HL-60 (cell line): ENCODE results near the gene SOBP.

Experiments
- DNase-seq, 2 experiments: peaks; one replicate each; pipeline ENCODE4 v3.0.0-alpha.2; 2010 to 2020; ENCODE audit warnings: low read depth in 1 of 2, low spot score in 1 of 2
- H3K27ac ChIP-seq: fragments of 250-450 bp; sonication (Bioruptor Pico); replicated peaks from 2 replicates; pipeline ENCODE4 v1.5.1; 2020; ENCODE audit warnings: mild to moderate bottlenecking, moderate library complexity
- H3K27me3 ChIP-seq: fragments of 250-450 bp; sonication (Bioruptor Pico); 2 replicates; pipeline ENCODE4 v1.5.1; 2021; ENCODE audit warnings: mild to moderate bottlenecking, moderate library complexity; ENCODE audit not compliant: insufficient read depth, poor library complexity, severe bottlenecking
- H3K4me3 ChIP-seq: replicated peaks from 2 replicates; pipeline ENCODE4 v1.5.1; 2011; ENCODE audit warnings: mild to moderate bottlenecking, control low read depth, low read length; ENCODE audit not compliant: insufficient read depth
- GABPA ChIP-seq: IDR thresholded peaks from 2 replicates; pipeline ENCODE4 v1.6.1; 2012; ENCODE audit warnings: low read depth
- POLR2AphosphoS5 ChIP-seq: IDR thresholded peaks from 2 replicates; pipeline ENCODE4 v1.6.1; 2012; ENCODE audit warnings: low read depth
- SPI1 ChIP-seq: IDR thresholded peaks from 2 replicates; pipeline ENCODE4 v1.6.1; 2012; ENCODE audit warnings: low read depth, mild to moderate bottlenecking, borderline replicate concordance
- TF ChIP-seq, protein P1 (sequence below): IDR thresholded peaks from one replicate; pipeline ENCODE4 v1.5.1; 2011; ENCODE audit warnings: low read length, control low read depth, inconsistent platforms; ENCODE audit not compliant: insufficient read depth
- TF ChIP-seq, protein P2 (sequence below): IDR thresholded peaks from 2 replicates; pipeline ENCODE4 v1.6.1; 2012; ENCODE audit warnings: low read depth; ENCODE audit not compliant: insufficient replicate concordance

SOBP gene

DNA sequence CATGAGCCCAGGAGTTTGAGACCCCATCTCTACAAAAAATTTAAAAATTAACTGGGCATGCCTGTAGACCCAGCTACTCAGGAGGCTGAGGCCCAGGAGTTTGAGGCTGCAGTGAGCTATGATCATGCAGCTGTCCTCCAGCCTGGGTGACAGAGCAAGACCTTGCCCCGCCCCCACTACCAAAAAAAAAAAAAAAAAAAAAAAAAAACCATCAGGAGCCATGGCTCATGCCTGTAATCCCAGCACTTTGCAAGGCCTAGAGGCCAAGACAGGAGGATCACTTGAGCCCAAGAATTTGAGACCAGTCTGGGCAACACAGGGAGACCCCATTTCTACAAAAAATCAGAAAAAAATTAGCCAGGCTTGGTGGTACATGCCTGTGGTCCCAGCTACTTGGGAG is 159.1 kb downstream of the SOBP start:
- Histone ChIP-seq H3K27me3 (no peaks in the 10 kb centered on the region), H3K27ac (no peak overlapping the region), H3K4me3 (no peak overlapping the region)
- TF ChIP-seq SPI1 = no peak
- TF ChIP-seq, protein P1, sequence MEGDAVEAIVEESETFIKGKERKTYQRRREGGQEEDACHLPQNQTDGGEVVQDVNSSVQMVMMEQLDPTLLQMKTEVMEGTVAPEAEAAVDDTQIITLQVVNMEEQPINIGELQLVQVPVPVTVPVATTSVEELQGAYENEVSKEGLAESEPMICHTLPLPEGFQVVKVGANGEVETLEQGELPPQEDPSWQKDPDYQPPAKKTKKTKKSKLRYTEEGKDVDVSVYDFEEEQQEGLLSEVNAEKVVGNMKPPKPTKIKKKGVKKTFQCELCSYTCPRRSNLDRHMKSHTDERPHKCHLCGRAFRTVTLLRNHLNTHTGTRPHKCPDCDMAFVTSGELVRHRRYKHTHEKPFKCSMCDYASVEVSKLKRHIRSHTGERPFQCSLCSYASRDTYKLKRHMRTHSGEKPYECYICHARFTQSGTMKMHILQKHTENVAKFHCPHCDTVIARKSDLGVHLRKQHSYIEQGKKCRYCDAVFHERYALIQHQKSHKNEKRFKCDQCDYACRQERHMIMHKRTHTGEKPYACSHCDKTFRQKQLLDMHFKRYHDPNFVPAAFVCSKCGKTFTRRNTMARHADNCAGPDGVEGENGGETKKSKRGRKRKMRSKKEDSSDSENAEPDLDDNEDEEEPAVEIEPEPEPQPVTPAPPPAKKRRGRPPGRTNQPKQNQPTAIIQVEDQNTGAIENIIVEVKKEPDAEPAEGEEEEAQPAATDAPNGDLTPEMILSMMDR = no peak
- TF ChIP-seq GABPA = no peak
- TF ChIP-seq, protein P2, sequence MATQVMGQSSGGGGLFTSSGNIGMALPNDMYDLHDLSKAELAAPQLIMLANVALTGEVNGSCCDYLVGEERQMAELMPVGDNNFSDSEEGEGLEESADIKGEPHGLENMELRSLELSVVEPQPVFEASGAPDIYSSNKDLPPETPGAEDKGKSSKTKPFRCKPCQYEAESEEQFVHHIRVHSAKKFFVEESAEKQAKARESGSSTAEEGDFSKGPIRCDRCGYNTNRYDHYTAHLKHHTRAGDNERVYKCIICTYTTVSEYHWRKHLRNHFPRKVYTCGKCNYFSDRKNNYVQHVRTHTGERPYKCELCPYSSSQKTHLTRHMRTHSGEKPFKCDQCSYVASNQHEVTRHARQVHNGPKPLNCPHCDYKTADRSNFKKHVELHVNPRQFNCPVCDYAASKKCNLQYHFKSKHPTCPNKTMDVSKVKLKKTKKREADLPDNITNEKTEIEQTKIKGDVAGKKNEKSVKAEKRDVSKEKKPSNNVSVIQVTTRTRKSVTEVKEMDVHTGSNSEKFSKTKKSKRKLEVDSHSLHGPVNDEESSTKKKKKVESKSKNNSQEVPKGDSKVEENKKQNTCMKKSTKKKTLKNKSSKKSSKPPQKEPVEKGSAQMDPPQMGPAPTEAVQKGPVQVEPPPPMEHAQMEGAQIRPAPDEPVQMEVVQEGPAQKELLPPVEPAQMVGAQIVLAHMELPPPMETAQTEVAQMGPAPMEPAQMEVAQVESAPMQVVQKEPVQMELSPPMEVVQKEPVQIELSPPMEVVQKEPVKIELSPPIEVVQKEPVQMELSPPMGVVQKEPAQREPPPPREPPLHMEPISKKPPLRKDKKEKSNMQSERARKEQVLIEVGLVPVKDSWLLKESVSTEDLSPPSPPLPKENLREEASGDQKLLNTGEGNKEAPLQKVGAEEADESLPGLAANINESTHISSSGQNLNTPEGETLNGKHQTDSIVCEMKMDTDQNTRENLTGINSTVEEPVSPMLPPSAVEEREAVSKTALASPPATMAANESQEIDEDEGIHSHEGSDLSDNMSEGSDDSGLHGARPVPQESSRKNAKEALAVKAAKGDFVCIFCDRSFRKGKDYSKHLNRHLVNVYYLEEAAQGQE = no peak
- TF ChIP-seq POLR2AphosphoS5 = no peak
- no peak for DNase-seq

DNA sequence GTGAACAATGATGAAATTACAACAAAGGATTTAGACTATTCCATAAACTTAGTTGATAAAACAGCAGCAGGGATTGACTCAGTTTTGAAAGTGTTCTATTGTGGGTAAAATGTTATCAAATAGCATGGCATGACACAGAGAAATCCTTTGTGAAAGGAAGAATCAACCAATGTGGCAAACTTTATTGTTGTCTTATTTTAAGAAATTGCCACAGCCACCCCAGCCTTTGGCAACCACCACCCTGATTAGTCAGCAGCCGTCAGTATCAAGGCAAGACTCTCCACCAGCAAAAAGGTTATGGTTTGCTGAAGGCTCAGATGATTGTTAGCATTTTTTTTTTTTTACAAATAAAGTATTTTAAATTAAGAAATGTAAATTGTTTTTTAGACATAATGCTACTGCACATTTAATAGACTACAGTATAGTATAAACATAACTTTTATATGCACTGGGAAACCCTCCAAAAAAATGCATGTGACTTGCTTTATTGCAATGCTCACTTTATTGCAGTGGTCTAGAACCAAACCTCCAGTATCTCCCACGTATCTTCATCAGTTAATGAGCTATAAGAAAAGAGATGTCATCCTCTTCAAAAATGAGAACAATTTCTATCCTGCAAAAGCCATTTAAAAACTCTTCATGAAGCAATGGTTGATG is 162.7 kb downstream of the SOBP start:
- TF ChIP-seq, protein P2 = no peak
- TF ChIP-seq GABPA (no peak), SPI1 (no peak), POLR2AphosphoS5 (no peak)
- TF ChIP-seq, protein P1 = no peak
- DNase-seq = no peak
- Histone ChIP-seq H3K27ac (no peak overlapping the region), H3K4me3 (no peak overlapping the region), H3K27me3 (no peaks in the 10 kb centered on the region)

DNA sequence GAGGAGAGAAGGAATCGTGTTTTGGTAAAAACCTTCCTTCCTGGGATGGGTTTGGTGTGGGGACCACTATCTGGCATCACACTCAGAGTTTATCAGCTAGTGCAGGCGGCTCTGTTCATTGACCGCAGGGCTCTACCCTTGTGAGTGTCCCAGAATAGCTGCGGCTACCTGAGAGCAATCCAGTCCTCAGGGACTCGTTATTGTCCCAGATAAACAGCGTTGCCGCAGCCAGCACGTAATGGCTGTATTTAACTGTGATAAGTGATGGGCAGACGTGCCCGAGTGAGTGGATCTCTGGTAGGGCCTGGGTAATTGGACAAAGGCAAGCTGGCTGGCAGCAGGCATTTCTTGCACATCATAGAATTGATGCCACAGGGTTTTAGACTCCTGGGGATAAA is 163.3 kb downstream of the SOBP start:
- no peak for DNase-seq
- Histone ChIP-seq H3K27ac (no peak overlapping the region), H3K27me3 (no peaks in the 10 kb centered on the region), H3K4me3 (no peak overlapping the region)
- TF ChIP-seq, protein P2 = no peak
- TF ChIP-seq, protein P1 = no peak
- TF ChIP-seq GABPA (no peak), SPI1 (no peak), POLR2AphosphoS5 (no peak)
